Measurements from ENCODE around the gene DMXL1.
"Not testable (repeated sequence)": the region's sequence is repeated elsewhere in the genome, so short reads cannot be mapped to it uniquely, and the experiment has no call there.

DMXL1 gene

DNA sequence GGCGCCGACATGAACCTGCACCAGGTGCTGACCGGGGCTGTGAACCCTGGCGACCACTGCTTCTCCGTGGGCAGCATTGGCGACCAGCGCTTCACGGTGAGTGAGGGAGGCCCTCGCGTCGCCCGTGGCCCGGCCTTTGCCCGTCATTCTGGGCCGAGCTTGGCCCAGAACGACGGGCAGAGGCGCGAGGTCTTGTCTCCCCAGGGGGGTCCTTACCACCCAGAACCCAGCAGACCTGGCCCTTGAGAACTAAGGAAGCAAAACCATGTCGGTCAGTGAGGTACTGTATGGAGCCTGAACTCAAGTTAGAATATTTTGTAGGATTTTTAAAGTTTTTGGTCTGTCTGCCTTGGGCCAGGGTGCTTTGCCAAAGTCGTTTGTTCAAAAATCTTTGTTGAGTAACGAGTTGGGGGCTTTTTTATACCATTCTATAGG lies 691 bp downstream of the DMXL1 start:
- DNase-seq, result no peak

DNA sequence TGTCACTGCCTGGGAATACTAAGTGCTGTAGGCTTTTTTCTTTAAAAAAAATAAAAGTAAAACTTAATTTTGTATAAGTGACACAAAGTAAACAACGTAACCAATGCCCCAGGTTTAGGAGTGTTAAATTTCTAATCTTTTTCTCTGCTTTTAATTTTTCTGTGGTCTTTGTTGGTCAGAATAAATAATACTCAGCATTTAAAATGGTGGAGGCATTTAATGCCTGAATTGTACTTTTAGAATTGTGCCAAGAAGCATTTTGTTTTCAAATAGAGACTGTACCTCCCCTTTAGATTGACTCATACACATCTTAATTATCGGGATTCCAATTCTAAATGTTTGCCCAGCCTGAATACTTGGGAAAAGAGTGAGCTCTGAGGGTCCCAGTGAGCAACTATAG lies 1.6 kb downstream of the DMXL1 start:
- no peak for DNase-seq

DNA sequence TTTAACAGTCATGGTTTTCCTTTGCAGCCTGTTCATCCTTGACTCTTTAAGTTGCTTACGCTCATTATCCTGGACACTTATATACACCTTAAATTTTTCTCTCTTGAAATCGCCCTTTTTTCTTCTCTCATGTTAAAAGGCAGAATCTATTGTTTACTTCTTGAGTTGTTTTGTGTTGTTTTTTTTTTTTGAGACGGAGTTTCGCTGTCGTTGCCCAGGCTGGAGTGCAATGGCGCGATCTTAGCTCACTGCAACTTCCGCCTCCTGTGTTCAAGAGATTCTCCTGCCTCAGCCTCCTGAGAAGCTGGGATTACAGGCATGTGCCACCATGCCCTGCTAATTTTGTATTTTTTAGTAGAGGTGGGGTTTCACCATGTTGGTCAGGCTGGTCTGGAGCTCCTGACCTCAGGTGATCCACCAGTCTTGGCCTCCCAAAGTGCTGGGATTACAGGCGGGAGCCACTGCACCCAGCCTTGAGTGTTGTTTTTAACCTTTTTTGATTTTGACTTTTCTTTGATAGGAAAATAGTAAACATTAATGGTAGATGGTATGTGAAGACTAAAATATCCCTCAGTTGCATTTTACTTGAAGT lies 3.0 kb downstream of the DMXL1 start:
- not testable (repeated sequence) for DNase-seq

DNA sequence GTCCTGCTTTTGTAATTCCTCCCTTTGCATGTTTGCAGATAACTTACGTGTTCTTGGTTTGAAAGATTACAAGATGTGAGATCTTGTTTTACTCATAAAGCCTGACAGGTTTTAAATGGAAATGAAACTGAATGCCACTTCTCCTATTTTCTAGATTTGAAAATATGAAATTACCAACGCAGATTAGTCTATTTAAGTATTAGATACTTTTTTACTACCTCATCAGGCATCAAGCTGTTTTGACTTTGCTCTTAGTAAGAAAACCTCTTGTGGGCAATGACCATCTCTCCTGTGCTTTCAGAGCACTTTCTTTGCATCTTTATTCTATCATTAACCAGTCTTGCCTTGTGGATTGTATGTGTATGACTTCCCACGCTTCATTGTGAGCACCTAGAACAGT lies 3.5 kb downstream of the DMXL1 start:
- DNase-seq, result no peak

DNA sequence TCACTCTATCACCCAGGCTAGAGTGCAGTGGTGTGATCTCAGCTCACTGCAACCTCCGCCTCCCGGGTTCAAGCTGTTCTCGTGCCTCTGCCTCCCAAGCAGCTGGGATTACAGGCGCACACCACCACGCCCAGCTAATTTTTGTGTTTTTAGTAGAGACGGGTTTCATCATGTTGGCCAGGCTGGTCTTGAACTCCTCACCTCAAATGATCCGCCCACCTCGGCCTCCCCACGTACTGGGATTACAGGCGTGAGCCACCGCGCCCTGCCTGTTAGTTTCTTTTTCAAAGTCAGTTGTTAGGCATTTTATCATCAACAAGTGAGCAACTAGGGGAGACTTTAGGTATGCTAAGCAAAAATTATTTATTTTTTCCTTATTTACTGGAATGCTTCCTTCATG lies 4.4 kb downstream of the DMXL1 start:
- not testable (repeated sequence) for DNase-seq

DNA sequence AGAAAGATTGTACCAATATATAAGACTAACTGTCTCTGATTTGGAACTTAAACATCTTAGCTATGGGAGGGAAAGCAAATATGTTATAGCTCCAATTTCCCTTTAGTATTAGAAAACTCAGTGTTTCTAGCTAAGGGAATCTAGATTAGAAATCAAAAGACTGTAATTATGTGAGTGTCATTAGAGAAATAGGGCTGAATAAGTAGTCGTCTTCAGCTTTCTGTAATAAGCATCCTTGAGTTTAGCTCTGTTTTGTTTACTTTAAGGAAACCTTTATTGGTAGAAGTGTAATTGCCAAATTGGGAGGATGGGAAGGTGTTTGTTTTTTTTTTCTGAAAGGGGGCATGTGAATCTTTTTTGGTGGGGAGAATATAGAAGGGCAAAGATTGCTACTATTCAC lies 5.2 kb downstream of the DMXL1 start:
- DNase-seq, result no peak

DNA sequence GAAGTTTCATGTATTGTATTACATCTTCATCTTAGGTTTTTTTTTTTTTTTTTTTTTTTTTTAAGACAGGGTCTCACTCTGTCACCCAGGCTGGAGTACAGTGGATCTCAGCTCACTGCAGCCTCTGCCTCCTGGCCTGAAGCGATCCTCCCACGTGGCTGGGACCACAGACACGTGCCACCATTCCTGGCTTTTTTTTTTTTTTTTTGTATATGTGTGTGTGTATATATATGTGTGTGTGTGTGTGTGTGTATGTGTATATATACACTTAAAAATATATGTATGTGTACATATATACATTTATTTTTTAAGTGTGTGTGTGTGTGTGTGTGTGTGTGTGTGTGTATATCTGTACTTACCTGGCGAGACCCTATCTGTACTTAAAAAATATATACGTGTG lies 6.6 kb downstream of the DMXL1 start:
- DNase-seq, result no peak

DNA sequence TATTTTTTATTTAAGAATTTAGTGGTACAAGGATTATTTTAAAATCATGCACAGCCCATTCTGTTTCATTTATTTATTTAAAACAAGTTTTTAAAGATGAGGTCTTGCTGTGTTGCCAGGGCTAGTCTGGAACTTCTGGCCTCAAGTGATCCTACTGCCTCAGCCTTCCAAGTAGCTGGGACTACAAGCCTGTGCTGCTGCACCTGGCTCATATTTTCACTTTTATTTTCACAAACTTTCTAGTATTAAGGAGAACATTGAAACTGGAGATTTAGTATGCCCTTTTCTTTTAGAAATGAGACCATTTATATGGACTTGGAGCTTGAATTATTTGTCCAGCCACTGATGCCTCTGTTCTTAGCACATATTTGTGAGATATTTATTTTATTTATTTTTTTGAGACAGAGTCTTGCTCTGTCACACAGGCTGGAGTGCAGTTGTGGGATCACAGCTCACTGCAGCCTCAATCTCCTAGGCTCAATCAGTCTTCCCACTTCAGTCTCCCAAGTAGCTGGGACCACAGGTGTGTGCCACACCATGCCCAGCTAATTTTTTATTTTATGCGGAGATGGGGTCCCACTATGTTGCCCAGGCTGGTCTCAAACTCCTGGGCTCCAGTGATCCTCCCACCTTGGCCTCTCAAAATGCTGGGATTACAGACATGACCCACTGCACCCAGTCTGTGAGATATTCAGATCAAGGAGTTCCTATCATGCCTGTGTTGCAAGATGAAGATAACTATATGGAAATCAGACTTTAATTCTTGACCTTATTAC lies 7.4 kb downstream of the DMXL1 start:
- DNase-seq, result no peak

DNA sequence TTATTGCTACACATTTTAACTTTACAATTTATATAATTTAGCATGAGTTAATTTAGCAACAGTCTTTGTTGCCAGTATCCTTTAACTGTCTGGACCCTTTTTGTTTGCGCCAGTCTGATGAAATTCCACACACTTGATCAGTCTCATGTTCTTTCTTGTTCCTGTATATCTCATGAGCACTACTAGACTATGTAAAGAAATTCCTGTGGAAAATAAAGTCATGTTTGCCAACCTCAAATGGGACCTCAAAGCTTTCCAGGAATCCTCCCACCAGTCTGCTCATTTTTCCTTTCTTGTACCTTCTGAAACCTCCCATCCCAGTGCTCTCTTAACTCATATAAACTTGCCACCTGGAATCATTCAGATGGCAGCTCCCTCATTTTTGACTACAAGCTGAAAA lies 8.0 kb downstream of the DMXL1 start:
- no peak for DNase-seq

DNA sequence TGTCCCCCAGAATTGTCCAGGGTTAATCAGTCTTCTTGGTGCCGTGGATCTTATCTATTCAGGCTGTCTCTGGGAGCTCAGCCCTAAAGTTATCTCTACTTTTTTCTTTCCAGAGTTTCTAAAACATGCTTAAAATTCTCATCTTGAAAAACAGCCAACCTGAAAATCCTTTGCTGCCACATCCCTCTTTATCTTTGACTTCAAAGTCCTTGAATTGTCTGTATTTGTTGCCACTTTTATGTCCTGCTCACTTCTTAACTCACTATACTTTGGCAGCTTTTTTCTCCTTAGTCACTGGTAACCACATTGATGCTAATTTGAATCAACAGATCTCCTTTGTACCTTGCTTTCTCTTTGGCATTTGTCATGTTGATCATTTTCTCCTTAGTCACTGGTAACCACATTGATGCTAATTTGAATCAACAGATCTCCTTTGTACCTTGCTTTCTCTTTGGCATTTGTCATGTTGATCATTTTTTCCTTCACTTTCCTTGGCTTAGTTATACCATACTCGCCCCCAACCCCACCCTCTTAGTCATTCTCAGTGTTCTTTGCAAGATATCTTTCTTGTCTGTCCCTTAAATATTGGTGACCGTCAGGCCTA lies 8.5 kb downstream of the DMXL1 start:
- DNase-seq, result no peak

DNA sequence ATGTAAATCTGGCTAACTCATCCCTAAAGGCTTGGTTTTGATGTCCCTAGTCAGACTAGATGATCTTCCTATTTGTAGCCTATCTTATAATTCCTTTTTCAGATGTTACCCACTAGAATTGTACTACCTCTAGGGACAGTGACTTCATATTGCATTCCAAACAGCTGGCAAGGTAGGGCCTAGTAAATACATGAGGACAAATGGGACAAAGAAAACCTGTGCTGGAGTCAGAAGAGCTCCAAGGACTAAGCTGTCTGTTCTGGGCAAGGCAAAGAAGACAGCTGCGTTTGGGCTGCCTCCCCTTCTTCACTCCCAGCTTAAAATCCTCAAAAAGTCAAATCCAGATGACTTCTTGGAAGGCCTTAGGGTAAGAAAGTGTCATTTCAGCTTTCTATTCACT lies 10.0 kb downstream of the DMXL1 start:
- no peak for DNase-seq

DNA sequence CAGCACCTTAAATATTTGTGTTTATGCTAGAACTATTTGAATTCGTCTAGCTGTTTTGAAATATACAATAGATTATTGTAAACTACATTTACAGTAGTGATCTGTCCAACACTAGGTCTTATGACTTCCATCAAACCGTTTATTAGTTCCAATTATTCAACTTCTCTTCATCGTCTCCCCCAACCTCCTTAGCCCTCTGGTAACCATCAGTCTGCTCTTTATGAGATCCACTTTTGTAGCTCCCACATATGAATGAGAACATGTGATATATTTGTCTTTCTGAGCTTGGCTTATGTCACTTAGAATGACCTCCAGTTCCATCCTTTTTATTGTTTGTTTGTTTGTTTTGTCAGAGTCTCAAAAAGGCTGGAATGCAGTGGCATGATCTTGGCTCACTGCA lies 11.8 kb downstream of the DMXL1 start:
- no peak for DNase-seq

DNA sequence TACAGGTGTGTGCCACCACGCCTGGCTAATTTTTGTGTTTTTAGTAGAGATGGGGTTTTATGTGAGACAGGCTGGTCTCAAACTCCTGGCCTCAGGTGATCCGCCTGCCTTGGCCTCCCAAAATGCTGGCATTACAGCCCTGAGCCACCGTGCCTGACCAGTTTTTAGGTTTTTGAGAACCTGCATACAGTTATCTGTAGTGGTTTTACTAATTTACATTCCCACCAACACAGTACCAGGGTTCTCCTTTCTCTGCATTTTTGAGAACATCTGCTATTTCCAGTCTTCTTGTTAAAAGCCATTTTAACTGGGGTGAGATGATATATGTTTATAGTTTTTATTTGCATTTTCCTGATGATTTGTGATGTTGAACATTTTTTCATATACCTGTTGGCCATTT lies 12.8 kb downstream of the DMXL1 start:
- DNase-seq, result no peak

DNA sequence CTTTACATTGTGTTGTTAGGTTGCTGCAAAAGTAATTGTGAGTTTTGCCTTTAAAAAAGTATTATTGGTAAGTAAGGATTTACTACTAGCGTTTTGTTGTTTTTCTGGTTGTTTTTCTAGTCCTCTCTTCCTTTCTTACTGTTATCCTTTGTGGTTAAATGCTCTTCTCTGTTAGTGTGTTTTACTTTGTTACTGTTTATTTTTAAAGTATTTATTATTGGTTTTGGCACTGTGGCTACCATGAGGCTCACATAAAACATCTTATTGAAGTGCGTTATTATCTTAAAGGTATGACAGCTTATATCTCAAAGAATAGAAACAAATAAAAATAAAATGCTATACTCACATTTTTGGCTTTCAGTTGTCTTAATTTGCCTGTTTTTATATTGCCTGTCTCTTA lies 17.6 kb downstream of the DMXL1 start:
- no peak for DNase-seq

DNA sequence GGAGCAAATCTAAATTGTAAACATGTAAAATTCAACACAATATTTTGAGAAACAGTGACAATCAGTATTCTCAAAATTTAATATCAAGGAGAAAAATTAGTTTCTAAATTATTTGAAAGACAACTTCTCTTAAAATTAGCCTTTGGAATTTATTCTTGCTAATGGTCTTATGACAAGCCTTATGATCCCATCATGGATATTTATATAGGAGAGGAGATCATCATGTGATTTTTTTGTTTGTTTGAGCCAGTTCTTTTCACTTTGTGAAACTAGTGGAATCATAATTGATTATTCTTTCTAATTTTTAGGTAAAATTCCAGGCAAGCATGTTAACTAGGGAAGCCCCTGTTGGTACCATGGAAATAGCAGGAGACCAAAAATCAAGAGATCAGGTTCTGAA lies 24.7 kb downstream of the DMXL1 start:
- DNase-seq, result no peak

DNA sequence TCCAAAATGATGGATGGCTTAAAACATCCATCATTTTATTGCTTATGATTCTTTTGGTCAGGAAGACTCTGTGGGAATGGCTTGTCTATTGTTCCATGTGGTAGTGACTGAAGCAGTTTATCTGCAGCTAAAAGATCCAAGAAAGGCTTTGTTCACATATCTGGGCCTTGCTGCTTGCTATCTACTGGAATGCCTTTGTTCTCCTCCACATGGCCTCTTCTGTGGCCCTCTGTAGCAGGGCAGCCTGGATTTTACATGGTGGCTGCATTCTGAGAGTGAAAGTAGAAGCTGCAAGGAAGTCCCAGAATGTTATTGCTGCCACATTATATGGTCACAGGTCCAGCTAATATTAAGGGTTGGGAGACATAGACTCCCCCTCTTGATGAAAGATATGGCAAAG lies 35.1 kb downstream of the DMXL1 start:
- no peak for DNase-seq

DNA sequence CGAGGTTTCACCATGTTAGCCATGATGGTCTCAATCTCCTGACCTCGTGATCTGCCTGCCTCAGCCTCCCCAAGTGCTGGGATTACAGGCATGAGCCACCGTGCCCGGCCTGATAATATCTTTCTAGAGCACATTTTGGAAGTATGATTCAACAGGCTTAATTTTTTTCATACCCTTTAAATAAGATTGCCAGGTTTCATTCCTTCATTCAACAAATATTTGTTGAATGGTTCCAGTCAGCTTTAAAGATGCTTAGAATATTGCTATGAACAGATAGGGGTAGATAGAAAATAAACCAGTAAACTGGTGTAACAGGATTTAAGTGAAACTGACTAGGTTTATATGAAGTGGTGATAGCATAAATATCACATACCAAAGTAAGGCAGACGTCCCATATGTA lies 41.3 kb downstream of the DMXL1 start:
- DNase-seq, result no peak

DNA sequence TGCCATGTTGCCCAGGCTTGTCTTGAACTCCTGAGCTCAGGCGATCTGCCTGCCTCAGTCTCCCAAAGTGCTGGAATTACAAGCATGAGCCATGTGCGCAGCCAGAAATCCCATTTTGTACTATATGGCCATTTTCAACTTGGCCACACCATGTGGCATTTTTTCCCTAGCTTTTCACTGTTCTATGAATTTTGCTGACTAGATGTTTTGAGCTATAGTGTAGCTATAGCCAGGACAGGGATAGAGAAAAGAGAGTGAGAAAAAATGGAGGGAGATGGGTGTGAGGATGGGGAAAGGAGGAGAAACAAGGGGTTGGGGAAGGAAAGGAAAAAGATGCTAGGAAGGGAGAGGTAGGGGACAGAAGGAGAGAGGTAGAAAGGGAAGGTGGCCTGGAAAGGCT lies 46.4 kb downstream of the DMXL1 start:
- DNase-seq, result no peak

DNA sequence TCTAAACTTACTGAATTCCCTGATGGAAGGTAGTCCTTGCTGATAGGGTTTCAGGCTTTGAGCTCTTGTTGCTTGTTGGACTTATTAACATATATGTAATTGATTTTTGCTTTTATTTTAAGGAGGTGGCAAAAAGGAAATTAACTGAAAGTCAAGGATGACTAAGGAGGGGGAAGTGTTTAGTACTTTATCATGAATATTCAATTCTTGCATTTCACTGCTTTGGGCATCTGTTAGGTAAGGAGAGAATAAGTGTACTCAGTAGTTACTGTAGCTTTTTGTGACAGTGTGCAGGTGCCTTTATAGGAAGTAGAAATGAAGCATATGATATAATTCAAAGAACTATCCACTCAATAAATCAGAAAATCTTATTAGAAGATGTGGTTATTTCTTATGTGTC lies 47.1 kb downstream of the DMXL1 start:
- no peak for DNase-seq

DNA sequence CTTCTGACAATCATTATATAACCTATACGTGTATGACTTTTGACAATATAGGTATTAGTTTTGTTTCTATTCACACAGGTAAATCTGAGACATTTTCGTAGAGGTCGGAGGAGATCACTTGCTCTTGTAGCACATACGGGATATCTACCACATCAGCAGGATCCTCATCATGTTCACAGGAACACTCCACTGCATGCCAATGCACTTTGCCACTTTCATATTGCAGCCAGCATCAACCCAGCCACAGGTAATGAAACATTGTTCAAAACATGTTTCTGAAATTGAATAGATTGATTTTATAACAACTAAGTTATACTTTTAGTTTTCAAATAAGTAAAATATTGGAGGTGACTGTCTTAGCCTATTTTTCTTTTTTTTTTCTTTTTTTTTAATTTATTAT lies 50.0 kb downstream of the DMXL1 start:
- DNase-seq, result no peak

DNA sequence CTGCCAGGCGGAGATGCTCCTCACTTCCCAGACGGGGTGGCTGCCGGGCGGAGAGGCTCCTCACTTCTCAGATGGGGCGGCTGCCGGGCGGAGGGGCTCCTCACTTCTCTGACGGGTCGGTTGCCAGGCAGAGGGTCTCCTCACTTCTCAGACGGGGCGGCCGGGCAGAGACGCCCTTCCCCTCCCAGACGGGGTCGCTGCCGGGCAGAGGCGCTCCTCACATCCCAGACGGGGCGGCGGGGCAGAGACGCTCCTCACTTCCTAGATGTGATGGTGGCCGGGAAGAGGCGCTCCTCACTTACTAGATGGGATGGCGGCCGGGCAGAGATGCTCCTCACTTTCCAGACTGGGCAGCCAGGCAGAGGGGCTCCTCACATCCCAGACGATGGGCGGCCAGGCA lies 51.6 kb downstream of the DMXL1 start:
- not testable (repeated sequence) for DNase-seq

DNA sequence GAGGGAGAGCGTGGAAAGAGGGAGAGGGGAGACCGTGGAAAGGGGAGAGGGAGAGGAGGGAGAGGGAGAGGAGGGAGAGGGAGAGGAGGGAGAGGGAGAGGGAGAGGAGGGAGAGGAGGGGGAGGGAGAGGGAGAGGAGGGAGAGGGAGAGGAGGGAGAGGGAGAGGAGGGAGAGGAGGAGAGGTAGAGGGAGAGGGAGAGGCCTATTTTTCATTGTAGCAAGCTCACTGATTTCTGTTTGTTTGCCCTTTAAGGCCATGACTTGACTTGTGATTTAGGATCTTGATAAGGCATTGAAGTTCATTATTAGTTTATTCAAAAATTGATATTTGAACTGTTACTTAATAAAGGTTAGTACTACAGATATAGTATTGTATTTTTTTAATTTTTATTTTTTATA lies 52.4 kb downstream of the DMXL1 start:
- no peak for DNase-seq

DNA sequence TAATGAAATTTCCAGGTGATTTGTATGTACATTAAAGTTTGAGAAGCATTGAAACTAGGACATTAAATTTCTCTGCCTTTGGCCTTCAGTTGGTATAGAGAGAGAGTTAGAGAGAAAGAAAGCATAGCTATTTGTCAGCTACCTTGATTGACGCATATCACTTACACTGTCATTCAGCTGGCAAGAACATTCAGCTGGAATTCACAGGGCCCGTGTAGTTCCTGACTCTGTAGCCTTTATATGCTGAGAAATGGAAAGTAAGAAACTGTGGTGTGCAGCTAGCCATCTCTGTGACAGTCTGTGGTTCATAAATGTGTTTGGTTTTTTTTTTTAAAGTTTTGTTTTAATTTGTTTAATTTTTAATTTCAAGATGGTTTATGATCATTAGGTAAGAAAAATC lies 58.9 kb downstream of the DMXL1 start:
- no peak for DNase-seq

DNA sequence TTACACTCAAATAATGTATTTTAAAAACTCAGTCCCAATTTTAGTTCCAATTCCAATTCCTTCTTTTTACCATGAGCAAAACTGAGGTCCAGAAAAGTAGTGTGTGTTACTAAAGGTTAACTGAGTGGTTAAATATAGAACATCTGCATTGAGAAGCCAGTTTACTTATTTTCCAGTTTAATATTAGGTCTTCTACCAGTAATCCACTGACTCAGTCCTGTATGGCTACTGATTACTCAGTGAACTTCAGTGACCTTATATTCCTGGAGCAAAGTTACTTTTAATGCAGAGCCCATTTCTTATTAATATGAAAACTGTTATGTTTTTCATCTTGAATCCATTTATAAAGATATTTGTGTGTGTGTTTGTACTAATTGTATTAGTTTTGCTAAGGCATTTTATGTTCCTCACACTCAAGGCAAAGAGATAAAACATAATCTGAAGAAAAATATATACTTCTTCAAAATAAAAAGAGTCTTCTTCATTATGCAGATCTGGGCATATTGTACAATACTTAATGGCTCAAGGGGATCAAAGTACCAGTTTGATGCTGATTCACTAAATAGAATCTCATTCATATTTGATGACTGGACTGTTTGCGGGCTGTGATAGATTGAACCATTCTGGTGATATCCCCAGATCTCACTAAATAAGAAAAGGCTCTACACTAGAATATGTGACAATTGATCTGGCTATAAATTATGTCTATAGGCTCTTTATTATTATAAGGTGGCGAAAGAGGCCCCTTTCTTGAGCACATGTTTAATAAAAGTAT lies 60.8 kb downstream of the DMXL1 start:
- DNase-seq, result no peak

All from activated CD4-positive, alpha-beta T cell treated with anti-CD3 and anti-CD28 coated beads for 1 hour (primary cell).